MG63 (cell line): ENCODE data around the gene ANTXRL. TPM values are rescaled to one million over a fixed set of nuclear protein-coding genes. Genes with fewer than 3 reads are reported as not detected.
"Not testable (repeated sequence)": the region's sequence is repeated elsewhere in the genome, so short reads cannot be mapped to it uniquely, and the experiment has no call there.

Experiments used
- DNase-seq: peaks from one replicate; pipeline ENCODE4 v3.0.0-alpha.2; 2020
- H3K27me3 ChIP-seq: fragments of 250-450 bp; sonication (Bioruptor Pico); 2 replicates; pipeline ENCODE4 v1.5.1; 2020; ENCODE audit warnings: mild to moderate bottlenecking, moderate library complexity
- H3K36me3 ChIP-seq: fragments of 250-450 bp; sonication (Bioruptor Pico); 2 replicates; pipeline ENCODE4 v1.5.1; 2020; ENCODE audit warnings: mild to moderate bottlenecking, moderate library complexity
- H3K4me3 ChIP-seq: fragments of 250-450 bp; sonication (Bioruptor Pico); 2 replicates; pipeline ENCODE4 v1.5.1; 2020; ENCODE audit warnings: mild to moderate bottlenecking, moderate library complexity
- H3K9me3 ChIP-seq: fragments of 250-450 bp; sonication (Bioruptor Pico); 2 replicates; pipeline ENCODE4 v1.5.1; 2020; ENCODE audit warnings: mild to moderate bottlenecking, moderate library complexity
- total RNA-seq: library from RNA; depleted of rRNA; stranded (reverse); fragments of >200 nt; shearing (Covaris generic); gene quantifications from 2 replicates; pipeline ENCODE4 v1.2.3, GENCODE V29; 2014; ENCODE audit warnings: low replicate concordance

ANTXRL gene
- total RNA-seq, 1 experiment from 2014 or later: not detected

DNA sequence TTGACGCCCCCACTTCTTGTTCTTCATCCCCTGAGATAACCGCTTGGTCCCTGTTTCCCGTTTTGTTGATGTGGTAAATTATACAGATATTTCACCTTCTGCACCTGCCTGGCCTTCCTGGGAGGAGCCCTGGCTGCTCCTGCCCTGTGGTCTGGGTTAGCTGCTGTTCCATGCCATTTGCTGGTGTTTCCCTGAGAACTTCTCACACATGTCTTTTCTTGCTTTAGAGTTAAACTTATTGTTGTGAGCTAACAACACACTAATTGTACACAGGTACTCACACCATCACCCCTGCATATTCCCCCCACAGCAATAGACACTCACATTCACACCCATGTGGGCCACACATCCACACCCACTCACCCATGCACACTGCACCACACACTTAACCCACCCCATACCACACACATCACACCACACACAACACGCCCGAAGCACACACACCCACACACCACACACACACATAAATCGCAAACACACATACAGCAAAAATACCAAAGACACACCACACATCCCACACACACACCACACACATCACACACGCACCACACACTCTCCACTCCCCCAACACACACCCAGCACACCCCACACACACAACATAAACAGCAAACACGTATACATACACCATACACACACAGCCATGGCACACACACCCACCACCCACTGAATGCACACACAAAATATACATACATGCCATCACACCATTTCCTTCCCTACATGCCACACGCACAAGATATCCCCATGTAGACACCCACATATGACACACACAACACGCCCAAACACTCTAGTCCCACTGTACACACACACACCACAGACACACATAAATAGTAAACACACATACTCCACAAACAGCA, 19.4 kb upstream of the ANTXRL start:
- Histone ChIP-seq H3K27me3 (no peaks in the 10 kb centered on the region), H3K9me3 (no peaks in the 10 kb centered on the region), H3K36me3 (no peaks in the 10 kb centered on the region), H3K4me3 (no peak overlapping the region)
- DNase-seq: no peak

DNA sequence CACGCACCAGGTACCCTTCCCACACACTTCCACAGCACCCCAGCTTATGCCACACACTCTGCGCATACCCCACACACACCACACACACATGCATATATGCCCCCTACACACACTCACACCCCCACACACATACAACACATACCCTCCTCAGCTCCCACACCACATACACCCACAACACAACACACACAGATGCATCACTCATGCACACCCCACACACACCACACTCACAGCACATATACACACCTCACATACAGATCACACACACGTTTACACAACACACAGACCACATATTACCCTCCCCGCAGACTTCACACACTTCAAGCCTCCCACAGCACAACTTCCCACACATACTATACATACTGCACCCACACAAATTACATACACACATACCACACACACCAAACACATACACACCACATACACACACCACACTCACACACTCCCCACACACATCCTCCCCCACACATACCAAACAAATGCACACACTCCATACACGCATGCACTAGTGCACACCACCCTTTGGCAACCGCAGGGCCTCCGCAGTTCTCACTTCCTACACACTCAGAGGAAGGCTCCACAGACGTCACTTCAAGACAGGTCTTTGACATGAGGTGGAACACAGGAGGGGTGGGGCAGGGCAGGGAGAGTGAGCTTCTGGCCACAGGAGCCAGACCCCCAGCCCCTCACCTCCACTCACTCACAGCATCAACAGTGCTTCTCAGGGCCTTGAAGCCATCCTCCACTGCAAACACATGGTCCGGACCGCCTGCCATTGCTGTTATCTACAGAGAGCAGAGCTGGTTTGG, 18.5 kb upstream of the ANTXRL start:
- Histone ChIP-seq H3K9me3 (no peaks in the 10 kb centered on the region), H3K27me3 (no peaks in the 10 kb centered on the region), H3K36me3 (no peaks in the 10 kb centered on the region), H3K4me3 (no peak overlapping the region)
- no peak for DNase-seq

DNA sequence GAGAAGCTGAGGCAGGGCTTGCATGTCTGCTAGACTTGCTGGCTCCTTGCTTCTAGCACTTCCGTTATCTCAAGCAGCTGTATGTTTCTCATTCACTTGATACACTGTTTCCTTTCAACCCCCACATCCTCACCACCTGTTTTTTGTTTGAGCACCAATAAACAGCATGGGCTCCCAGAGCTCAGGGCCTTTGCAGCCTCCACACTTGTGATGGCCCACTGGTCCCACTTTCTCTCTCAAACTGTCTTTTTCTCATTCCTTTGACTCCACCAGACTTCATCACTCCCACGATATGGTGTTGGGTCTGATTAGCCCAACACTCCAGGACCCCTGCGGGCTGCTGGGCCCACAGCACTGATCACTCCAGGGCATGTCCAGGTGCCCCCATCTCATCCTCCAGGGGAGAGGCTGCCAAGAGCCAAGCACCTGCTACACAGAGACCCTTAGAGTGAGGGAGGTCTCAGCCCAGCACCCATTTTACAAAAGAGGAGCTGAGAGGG, 17.2 kb upstream of the ANTXRL start:
- not testable (repeated sequence) for H3K27me3 ChIP-seq, DNase-seq, H3K4me3 ChIP-seq, H3K9me3 ChIP-seq, H3K36me3 ChIP-seq

DNA sequence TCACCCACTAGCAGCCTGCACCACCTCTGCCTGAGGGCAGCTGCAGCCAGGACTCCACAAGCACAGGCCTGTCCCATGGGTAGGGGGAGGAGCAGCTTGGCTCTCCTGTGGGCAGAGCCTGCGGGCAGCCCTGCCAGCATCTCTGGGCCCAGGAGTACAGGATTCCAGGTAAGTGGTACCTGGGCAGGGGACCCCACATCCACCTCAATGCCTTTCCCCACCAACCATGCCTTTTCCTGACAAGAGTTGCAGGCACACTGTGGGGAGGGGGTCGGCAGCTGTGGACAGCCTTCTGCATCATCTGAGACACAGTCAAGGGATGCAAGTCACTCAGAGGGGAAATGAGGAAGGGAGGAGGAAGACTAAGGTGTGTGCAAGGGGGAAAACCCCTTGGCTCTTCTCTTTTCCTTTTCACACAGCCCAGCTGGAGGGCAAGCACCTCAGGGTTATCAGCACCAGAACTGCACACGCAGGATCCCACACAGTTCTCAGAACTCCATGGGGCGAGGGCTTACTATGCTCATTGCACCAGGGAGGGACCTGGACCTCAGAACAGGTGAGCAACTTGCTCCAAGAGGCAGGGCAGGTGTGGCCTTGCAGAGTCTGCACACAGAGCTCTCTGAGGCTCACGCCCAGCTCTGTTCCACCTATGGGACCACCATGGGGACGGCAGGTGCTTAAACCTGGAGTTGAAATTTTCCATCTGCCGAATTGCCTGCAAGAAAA, 16.5 kb upstream of the ANTXRL start:
- Histone ChIP-seq H3K9me3 (no peaks in the 10 kb centered on the region), H3K27me3 (no peaks in the 10 kb centered on the region), H3K4me3 (no peak overlapping the region), H3K36me3 (no peaks in the 10 kb centered on the region)
- DNase-seq: no peak

DNA sequence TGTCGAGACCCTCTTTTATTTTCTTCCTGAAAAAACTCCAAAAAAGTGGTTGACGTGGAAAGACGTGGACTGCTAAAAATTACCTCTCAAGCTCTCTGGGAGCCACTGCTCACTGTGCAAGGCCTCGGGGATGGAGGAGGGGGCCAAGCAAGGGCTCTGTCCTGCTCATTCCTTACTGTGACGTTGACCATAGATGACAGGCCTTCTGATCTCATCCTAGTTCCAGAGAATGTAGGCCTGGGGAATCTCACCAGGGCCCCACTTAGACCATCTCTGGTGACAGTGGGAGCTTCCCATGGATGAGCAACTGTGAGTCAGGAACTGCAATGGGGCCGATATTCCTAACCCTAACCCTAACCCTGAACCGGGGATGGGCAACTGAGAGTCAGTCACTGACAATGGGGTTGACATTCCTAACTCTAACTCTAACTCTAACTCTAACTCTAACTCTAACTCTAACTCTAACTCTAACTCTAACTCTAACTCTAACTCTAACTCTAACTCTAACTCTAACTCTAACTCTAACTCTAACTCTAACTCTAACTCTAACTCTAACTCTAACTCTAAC, 15.8 kb upstream of the ANTXRL start:
- H3K9me3 ChIP-seq, H3K4me3 ChIP-seq, DNase-seq, H3K36me3 ChIP-seq, H3K27me3 ChIP-seq: not testable (repeated sequence)

DNA sequence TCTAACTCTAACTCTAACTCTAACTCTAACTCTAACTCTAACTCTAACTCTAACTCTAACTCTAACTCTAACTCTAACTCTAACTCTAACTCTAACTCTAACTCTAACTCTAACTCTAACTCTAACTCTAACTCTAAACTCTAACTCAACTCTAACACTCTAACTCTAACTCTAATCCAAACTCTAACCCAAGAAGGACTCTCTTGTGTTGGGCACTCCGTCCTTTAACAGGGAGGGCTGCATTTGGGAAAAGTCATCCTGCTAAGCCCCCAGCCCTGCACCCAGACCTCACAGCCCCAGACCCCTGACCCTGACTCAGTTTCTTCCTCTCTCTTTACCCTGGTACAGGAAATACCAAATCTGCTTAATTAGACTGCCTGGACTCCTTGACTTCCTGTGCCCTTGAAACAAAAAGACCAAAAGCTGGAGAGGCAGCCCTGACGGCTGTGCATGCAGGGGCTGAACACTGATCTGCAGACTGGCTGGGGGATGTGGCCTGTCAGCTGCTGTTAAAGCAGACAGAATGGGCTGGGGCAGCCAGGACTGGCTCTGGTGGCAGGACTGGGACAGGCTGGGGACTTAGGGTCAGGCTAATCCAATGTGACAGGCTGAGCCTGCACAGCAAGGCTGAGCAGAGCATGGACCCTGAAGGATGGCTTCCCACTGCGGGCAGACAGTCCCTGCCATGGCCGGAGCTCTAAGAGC, 14.8 kb upstream of the ANTXRL start:
- not testable (repeated sequence) for H3K4me3 ChIP-seq, H3K9me3 ChIP-seq, DNase-seq, H3K36me3 ChIP-seq, H3K27me3 ChIP-seq

DNA sequence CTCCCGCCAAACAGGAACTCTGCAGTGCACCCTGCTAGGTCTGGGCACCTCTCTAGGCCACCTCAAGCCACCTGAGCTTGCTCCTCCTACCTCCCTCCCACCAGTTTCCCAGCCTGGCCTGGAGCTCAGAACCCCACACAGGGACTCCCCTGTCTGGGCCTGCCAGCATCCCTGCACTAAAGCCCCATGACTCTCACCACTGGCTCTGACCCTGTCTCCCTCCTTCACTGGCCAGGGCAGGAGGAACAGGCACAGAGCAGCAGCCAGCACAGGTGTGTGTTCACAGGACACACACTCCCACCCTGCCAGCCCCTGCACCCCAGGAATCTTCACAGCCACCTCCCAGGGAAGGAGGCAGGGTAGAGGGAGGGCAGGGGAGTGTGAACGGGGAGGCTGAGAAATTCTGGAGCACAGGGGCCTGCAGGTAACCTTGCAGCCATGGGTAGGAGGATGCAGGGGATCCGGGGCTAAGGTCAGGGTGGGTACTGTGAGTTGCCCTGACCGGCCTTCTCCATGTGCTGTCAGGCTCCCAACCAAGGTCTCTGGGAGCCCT, 13.9 kb upstream of the ANTXRL start:
- no peaks in the 10 kb centered on the region for H3K27me3 ChIP-seq
- no peak overlapping the region for H3K4me3 ChIP-seq
- no peaks in the 10 kb centered on the region for H3K9me3 ChIP-seq
- H3K36me3 ChIP-seq: no peaks in the 10 kb centered on the region
- no peak for DNase-seq

DNA sequence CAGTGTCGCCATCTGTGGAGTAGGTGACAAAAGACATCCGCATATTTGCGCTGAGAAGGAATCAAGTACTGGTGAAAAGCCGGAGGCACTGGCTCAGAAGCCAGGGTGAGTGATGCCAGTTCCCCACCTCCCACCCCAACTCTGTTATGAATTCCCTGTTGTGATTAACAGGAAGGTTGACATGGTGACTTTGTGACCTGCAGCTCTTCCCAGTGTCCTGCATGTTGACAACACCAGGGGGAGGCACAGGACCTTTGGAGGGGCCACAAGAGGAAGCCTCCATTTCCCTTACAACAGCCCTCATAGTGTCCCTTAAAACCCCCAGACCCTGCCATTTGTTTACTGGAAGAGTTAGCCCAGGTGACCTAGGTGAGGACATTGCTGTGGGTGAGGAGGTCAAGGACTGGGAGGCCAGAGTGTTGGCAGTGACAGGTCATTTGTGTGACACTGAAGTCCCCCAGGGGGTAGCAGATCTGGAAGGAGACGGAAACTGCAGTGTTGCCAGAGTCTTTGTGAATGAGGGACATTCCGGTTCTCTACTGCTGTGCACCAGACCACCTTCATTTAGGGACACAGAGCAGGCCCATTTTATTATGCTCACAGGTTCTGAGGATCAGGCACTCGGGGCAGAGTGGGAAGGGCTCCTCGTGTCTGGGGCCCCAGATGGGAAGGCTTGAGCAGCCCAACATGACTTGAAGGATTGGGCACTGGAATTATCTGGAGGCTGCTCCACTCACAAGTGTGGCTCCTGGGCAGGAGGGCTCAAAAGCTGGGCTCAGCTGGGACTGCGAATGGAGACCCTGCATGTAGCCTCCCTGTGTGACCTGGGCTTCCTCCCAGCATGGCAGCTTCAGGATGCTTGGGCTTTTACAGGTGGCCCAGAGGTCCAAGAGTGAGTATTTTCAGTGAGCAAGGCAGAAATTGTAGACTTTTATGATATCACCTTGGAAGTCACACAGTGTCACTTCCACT, 13.0 kb upstream of the ANTXRL start:
- H3K9me3 ChIP-seq: no peaks in the 10 kb centered on the region

DNA sequence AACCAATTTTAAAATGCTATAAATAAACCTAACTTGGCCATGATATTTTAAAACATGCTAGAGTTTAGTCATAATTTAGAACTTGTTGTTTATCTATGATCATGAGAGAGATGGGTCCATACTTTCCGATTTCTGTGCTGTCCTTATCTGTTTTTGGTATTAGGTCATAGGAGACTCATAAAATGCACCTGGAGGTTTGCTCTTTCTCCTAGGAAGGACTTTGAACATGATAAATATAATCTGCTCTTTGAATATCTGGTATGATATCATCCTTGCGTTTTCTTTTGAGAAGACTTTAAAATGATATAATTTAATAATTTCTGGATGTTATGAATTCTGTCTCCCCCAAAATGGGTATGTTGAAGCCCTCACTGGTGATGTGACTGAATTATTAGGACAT, 9.0 kb upstream of the ANTXRL start:
- no peaks in the 10 kb centered on the region for H3K9me3 ChIP-seq
- H3K4me3 ChIP-seq: no peak overlapping the region
- H3K36me3 ChIP-seq: no peaks in the 10 kb centered on the region
- no peaks in the 10 kb centered on the region for H3K27me3 ChIP-seq
- DNase-seq: no peak

More for the DNA sequence above, 13.0 kb upstream of the ANTXRL start:
- H3K4me3 ChIP-seq: no peak overlapping the region
- no peak for DNase-seq
- H3K27me3 ChIP-seq: no peaks in the 10 kb centered on the region
- H3K36me3 ChIP-seq: no peaks in the 10 kb centered on the region

DNA sequence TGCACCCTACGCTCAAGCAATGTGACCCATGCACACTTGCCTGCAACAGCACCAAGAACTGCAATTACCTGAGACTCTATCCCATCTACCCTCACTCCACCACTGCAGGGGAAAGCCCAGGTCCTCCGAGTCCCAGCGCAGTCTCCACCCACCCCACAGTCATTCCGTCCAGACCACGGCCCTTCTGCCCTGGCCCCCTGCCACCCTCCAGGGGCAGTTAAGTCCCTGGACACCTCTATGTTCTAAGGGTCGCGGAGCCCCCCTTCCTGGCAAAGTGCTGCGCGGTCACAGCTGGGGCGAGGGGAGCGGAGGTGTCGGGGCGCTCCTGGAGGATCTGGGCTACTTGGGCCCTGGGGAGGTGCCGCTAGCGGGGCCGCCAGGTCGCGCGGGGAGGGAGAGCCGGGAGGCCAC, 4.4 kb upstream of the ANTXRL start:
- DNase-seq, H3K9me3 ChIP-seq: not testable (repeated sequence)

DNA sequence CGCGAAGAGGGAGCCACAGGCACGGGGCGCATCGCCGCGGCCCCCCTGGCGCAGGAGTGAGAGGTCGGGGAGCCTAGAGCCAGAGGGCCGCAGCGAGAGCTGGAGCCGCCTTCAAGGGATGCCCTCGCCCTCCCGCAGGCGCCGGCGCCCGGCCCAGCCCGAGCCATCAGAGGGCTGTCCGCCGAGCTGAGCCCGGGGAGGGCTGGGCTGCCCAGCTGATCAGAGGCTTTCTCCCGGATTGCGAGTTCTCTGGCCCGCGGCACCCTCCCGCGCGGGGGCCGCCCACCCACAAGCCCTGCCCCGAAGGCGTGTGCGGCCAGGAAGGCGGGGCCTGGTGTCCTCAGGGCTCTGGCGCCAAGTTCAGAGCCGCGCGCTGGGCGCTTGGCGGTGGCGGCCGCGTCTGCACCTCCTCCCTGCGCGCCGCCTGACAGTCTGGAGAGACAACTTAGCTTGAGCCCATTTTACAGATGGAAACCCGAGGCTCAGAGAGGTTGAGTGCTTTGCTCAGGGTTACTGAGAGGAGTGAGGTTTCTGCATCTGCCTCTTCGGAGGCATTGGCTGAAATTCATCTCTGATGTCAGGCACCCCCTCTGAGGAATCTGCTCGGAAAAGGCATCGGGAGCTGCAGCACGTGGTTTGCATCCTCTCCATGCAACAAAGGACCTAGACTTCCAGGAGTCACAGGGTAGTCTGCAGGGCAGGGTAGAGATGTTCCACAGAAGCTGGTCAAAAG, 3.8 kb upstream of the ANTXRL start:
- Histone ChIP-seq H3K4me3 (peak overlapping the region; percentile 27), H3K27me3 (no peaks in the 10 kb centered on the region), H3K9me3 (no peaks in the 10 kb centered on the region), H3K36me3 (no peaks in the 10 kb centered on the region)
- DNase-seq: peak; percentile 84

More for the DNA sequence above, 4.4 kb upstream of the ANTXRL start:
- H3K4me3 ChIP-seq: peak overlapping the region; percentile 27
- not testable (repeated sequence) for H3K27me3 ChIP-seq, H3K36me3 ChIP-seq

DNA sequence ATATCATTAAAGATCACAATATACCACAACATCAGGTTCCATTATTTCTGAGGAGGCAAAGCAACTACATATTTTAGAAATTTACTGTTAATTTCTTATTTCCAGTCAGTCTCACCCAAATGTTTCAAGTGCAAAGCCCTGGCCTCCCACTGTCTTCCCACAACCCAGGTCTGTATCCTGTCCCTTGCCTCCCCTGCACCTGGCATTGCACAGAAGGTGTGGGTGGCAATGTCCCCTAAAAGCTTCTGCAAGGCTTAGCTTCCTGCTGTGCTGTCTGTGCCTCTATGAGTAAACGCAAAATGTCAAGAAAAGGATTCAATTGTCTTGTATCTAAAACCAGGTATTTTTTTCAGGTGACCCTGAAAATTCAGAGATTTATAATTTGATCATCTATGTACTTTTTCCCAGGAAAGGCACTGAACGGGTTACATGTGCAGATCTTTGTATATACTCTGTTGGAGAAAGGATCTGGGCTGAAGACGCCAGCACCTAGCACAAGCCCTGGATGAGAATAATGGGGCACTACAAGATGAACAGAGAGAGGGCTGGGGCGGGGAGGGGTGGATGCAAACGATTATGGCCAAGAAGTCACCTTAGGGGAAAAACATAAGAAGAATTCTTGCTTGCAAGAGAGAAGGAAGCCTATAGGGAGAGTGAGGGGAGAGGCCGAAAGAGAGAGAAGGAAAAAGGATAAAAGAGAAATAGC, 3.1 kb upstream of the ANTXRL start:
- Histone ChIP-seq H3K9me3 (no peaks in the 10 kb centered on the region), H3K36me3 (no peaks in the 10 kb centered on the region), H3K27me3 (no peaks in the 10 kb centered on the region), H3K4me3 (peak overlapping the region; percentile 51)
- DNase-seq: no peak

DNA sequence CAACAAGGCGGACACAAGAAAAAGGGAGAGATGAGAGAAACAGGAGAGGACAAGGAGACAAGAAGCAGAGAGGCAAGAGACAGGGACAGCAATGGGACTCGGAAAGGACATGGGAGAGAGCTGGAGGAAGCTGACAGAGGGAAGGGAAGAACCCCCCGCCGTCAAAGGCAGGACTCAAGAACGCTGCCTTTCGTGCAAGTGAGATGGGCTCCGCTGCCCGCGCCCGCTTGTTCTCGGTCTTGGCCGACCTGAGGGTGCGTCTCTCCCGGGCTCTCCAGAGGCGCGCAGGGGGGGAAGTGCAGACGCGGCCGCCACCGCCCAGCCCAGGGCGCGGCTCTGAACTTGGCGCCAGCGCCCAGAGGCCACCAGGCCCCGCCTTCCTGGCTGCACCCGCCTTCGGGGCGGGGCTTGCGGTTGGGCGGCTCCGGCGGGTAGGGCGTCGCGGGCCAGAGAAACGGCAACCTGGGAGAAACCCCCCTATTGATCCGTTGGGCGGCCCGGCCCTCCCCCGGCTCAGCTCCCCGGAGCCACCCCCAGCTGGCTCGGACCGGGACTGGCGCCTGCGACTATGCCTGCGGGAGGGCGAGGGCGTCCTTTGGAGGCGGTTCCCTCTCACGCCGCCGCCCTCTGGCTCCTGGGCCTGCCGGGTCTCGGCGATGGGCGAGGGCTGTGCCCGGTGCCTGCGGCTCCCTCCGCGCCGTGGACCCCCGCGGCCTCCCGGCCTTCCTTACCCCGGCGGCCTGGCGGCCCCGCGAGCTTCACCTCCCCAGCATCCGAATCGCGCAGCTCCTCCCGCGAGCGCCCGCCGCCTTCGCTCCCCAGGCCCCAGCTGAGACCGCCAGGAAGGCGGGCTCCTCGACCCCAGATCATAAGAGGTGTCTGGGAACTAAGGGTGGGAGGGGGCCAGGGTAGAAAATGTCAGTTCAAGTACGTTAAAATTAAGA, 2.2 kb upstream of the ANTXRL start:
- peak; percentile 86 for DNase-seq
- H3K4me3 ChIP-seq: peak overlapping the region; percentile 51
- no peaks in the 10 kb centered on the region for H3K36me3 ChIP-seq
- no peaks in the 10 kb centered on the region for H3K27me3 ChIP-seq
- no peaks in the 10 kb centered on the region for H3K9me3 ChIP-seq
